Hindlimb muscle (tissue), 1 donor: ENCODE data around the gene MEIOSIN. TPM values are rescaled to one million over a fixed set of nuclear protein-coding genes. Genes with fewer than 3 reads are reported as not detected.
"Not testable (repeated sequence)": the region's sequence is repeated elsewhere in the genome, so short reads cannot be mapped to it uniquely, and the experiment has no call there.

ENCODE experiments used
- DNase-seq: peaks from one replicate; pipeline ENCODE4 v3.0.0-alpha.2; 2013
- polyA plus RNA-seq: library from polyadenylated mRNA; unstranded; fragments of 120-200 nt; gene quantifications from one replicate; pipeline ENCODE4 v1.2.1, GENCODE V29; 2013; ENCODE audit not compliant: insufficient read length

The MEIOSIN gene
- polyA plus RNA-seq, 1 donor: not detected

DNA sequence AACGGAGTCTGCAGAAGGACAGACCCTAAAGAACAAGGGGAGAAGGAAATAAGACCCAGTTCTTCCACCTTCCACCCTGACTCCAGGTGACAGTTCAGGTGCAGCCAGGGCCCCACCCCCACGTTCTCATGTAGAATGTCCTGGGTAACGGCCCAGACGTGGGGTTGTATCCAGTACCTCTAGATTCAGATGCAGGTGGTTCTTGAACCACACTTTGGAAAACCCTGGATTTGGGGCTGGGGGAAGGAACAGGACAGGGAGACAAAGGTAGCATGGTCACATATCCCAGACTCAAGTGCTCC is 46.9 kb downstream of the MEIOSIN start:
- DNase-seq: no peak

DNA sequence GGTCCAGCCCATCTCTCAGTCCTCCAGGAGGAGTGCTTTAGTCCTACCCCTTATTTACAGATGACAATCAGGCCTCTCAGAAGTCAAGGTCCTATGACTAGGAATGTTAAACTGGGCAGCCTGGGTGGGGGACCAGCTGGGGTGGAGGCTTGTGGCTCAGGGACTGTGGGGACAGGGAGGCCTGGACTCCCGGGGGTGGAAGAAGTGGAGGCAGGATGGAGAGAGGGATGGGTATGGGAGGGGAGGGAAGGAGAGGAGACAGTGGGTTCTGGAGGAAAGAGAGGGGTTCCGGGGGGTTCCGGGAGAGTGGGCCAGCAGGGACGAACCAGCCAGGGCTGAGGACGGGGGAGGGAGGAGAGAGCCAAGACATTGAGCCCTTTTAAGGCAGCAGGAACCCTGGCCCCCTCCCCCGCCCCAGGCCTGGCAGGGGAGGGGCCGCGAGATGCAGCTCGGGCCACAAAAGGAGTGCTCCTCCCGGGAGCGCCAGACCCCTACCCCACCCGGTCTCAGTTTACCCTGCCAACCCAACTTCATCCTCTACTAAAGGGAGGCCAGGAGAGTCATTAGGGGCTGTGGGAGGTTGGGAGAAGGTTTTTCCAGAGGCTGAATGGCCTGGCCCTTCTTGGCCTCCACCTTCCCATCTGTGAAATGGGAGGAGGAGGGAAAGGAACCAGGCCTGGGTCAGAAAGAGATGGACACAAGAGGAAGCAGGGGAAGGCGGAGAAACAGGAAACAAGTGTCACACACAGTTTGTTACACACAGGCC is 47.4 kb downstream of the MEIOSIN start:
- no peak for DNase-seq

DNA sequence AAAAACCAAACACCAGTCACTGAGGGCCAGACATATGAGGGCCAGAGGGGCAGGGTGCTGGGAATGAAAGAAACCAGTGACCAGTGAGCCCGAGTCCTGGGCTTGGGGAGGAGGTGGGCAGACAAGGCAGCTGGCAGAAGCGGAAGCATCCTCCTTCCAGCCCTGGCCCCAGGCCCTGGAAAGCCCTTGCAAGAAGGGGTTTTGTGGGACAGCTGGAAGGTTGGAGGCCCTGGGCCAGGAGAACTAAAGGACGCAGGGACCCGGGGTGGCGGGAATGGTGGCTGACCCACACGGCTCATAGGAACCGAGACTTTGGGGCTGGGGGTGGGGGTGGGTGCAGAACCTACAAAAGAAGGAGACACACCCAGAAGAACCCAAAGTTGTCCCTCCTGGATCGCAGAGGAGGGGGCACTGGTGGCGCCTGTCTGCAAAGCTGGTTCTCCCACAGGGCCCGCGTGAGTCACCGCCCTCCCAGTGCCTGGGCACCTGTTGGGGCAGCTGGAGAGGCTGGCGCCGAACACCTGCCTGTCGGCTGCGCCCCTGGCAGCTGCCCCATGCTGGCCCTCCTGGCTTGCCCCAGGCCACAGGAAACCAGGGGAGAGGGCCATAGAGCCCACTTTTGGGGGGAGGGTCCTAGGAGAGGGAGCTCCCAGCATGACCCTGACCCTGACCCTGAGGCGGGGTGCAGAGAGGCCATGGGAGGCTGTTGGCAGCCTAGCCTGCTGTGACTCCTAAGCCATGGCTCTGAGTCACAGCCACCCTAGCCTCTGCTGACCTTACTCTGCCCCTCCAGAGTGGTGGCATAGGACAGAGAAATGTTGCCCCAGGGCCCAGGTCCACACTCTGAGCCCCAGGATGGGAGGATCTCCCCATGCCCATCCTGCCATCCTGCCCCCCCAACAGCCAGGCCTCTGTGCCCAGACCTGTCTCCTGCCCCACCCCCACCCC is 48.2 kb downstream of the MEIOSIN start:
- DNase-seq: no peak

DNA sequence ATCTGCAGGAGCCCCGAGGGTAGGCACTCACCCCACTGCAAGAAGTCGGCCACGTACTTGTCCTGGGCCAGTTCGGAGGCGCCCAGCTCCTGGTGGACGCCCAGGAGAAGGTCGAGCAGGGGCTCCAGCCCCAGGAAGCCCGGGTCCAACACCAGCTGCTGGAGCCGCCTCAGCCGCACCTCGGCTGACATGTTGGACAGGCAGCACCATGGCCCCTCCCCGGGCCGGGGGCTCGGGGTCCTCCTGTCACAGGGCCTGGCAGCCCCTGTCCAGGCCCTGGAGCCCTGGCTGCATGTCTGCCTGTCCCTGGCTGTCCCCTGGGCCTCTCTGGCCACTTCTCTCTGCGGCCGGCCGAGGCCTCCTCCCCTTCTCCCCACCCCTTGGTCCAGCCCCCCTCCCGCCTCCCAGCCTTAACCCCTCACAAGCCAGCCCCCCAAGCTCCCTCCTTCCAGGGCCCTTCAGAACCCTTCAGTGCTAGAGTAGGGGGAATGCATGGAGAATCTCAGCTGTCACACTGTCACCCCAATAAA is 49.0 kb downstream of the MEIOSIN start, which contains the start of gene DMPK:
DMPK (minus strand) TSS at position 329 of the 530 bp plus-strand sequence; CDS start at position 191, 138 bp downstream.
- DNase-seq: no peak

DNA sequence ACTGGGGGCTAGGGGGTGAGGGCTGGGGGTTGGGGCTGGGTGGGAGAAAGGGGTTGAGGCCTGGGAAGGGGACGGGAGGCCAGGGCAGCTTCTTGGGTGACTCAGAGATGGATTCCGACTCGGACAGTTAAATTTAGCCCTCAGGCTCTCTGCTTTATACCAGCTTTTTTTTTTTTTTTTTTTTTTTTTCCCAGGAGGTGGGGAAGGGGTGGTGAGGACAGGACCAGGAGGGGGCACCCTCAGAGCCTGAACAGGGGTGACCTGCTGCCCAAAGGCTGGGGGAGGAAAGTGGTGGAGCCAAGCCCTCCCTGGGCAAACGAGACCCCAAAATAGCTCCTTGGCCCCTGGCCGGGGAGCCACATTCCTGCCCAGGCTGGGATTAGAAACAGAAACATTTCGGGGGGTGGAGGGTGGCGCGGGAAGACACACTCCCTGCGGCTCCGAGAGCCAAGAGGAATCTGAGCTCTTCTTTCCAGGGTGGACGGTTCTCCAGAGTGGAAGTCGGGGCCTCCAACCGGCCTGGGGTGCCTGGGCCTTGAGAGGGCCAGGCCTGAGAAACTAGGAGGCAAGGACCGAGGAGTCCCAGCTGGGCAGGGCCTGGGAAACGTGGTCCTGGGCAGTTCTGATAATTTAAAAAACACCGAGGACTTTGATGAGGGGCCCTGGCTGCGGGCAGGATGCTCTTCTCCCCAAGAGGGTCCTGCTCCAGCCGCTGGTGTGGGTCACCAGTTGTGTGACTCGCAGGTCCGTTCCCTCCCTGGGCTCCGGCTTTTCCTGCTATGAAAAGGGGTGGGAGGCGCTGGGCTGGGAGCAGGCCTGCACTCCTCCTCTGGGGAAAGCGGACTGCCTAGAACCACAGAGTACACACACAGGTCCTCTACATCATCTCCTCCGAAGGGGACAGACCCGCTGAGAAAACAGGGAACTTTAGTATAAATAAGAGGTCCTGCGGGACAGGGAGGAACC is 49.9 kb downstream of the MEIOSIN start:
- no peak for DNase-seq

DNA sequence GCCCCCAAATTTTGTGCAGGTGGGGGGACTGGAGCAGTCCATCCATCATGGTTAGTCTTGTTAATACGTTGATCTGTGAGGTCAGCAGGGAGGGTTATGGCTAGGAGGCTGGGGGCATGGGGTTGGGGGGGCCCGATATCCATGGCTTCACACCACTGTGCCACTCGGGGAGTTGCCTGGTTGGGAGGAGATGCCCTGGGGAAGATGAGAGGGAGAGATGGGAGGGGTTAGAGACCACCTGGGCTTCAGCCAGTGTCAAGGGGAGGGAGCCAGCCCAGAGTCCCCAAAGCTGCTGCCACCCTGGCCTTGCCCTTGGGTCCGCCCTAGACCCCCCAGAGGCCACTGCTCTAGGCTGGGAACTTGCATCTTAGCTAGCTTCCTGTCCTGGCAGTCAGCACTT is 50.9 kb downstream of the MEIOSIN start:
- DNase-seq: no peak

DNA sequence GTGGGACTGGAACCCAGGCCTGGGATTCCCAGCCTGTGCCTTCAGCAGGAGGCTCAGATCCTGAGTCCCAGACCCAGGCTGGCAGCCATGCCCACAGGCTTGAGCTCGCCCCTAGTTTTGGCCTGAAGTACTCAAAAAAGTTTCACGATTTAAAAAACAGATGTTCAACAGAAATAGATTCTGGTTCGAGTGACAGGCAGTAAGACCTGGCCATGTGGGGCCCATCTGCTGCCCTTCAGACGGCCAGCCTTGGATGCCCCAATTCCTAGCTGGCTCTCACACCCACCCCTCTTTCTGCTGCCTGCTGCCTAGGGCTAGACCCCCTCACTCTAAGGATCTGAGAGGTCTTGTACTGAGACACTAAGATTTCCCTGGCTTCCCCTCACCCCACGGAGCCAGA is 51.9 kb downstream of the MEIOSIN start:
- no peak for DNase-seq

DNA sequence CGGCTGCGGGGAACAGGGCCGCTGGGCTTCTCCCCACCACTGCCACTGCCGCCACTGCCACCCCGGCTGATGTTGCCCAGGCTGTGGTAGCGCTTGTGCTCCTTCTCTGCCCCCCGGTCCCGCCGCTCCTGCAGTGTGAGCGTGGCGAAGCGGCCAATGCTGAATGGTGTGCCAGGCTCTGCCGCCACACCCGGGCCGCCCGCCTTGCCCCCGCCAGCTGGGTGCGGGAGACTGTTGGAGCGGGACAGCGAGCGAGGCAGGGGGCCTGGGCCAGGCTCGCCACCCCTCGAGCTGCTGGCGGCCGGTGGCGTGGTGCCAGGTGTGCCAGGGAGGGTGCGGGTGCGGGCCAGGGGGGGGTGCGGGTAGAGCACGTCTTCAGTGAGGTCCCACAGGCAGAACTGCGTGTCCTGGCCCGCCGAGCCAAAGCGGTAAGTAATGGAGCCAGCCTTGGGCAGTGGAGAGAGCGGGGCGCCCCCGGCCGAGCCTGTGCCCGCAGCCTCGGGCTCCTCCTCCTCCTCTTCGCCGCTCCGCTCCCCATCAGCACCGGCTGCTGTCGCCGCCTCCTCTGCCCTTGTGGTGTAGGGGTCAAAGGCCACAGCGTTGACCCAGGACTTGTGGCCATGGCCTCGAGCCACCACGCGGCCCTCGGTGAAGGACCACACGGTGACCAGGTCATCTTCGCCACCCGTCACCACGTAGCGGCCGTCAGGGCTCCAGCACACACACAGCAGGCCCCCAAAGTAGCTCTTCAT is 52.7 kb downstream of the MEIOSIN start:
- no peak for DNase-seq

DNA sequence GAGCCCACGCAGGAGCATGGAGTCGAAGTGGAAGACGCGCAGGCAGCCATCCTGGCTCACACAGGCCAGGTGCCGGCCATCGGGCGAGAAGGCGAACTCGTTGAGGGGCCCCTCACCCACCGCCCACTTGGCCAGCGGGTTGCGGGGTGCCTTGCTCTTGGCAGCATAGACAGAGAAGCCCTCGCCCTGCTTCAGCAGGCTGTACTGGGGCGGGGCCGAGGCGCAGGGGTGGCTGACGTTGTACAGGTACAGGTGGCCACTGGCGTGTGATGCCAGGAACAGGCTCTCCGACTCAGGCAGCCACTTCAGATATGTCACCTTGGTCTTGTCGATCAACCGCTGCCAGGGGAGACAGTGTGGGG is 53.3 kb downstream of the MEIOSIN start:
- no peak for DNase-seq

DNA sequence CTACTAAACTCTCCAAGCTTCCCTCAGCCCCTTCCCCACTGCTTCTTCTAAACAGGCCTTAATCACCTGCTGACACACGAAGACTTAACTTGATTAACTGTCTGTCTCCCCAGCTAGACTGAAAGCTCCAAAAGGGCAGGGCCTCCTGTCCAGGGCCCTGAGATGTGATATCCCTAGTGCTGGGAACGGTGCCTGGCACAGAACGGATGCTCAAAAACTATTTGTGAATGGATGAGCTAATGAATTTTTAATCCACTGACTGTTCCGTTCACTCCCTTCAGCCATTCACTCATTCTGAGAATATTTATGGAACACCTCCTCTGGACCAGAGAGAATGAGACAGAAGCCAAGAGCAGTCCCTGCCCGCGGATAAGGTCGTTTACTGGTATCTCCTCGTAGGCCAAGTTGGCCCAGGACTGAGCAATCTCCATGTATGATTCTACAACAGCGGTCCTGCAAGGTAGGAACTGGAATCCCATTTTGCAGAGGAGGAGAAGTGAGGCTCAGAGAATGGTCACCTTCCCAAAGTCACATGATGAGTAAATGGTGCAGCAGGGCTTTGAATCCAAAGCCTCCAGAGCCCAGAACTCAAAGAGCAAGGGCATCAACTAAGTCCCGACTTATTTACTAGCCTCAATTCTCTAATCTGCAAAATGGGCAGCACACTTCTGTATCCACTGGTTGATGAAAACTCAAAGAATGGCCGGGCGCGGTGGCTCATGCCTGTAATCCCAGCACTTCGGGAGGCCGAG is 56.0 kb downstream of the MEIOSIN start:
- DNase-seq: no peak

DNA sequence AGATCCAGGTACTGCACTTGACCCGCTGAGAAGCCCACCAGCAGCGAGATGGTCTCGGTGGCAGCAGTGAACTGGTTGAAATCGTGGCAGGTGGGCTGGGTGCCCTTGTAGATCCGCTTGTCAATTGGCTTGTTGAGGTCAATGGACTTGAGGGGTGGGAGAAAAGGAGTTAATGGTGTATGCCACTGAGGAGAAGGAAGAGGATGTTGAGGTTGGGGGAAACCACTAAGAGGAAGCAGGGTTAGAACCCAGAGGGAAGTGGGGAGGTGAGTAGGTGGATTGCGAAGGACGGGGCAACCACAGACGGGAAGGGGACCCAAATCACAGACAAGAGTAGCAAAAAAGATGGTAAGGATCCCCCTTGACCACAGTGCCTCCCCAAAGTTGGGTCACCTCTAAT is 57.7 kb downstream of the MEIOSIN start:
- no peak for DNase-seq

DNA sequence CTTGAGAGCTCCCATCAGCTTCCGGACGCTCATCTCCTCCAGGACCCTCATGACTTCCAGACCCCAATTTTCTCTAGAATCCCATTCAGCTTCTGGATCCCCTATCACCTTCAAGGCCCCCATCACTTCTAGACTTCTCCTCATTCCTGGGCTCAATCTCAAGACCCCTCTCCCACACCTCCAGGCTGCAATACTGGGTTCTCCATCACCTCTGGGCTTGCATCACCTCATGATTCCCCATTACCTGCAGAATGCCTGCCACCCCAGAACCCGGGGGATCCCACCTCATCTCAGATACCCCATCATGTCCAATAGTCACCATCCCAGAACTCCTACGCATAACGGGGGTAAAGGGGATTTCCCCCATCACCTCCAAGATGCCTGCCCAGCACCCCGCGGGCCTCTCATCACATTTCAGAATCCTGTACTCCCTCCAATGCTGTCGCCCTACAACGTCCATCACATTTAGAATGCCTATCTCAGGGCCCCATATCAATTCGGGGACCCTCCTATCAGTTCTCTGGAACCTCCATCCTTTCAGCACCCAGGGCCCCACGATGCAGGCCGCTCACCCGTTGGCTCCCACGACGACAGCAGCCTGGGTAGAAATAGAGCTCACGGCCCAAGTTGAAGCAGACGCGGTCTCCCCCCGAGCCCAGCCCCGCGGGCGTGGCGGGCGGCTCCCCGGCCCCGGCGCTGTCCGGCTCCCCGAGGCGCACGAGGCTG is 58.7 kb downstream of the MEIOSIN start:
- DNase-seq: no peak

DNA sequence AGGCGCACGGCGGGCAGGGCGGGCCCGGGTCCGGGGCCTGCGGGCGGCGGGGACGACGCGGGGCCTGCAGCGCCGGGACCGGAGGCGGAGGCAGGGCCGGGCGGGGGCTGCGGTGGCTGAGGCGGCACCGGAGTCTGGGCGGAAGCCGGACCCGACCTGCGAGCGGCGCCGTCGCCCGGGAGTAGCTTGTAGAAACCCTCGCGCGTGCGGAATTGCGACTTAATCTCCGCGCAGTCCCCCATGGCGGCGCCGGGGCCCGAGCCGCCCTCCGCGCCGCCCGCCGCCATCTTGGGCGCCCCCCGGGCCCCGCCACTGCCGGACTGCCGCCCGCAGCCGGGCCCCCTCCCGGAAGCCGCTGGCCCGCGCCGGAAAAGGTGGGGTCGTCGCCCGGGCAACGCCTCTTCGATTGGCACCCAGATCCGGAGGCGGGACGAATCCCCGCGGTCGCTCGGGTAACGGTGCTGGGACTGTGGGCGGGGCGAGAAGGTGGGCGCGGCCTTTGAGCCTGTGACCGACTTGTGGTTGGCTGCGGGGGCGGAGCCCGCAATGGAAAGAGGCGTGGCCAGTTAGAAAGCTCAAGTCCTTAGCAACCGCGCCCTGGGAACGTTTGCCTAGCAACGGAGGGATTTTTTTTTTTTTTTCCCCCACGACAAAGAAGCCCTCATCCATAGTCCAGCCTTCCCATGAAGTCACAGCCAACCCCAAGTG is 59.4 kb downstream of the MEIOSIN start, which contains the start of gene DMWD:
DMWD (minus strand) TSS at position 376 of the 708 bp plus-strand sequence; CDS start at position 287, 89 bp downstream.
- peak; percentile 99 for DNase-seq

DNA sequence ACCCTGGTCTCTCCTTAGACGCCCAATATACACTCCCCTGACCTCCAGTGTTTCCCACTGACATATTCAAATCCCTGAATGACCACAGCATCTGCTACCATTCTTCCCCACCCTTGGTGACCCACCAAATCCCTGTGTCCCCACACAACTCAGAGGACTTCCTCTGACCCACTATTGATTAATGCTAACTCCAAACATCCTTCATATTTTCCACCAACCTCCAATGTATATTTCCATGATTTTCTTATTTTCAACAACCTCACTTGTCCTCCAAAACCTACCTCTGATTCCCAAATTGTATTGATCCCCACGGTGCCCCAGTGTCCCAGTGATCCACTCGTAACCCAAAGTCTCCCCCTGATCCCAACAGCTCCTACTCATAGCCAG is 59.9 kb downstream of the MEIOSIN start:
- no peak for DNase-seq

DNA sequence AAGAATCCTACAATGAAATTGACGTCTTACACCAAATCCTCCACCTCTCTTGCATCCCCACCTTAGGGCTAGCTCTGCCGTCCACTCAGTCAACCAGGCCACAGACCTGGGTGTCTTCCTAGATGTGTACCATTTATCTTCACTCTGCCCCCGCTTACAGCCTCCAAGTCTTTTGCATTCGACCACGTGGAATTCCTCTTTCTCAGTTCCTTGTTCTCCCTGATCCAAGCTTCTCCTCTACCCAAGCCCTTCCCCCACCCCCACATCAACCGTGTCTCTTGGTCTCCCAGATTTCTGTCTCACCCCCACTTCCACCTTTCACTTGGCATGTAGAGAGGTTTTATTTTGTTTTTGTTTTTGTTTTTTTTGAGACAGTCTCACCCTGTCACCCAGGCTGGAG is 60.6 kb downstream of the MEIOSIN start:
- DNase-seq: no peak

DNA sequence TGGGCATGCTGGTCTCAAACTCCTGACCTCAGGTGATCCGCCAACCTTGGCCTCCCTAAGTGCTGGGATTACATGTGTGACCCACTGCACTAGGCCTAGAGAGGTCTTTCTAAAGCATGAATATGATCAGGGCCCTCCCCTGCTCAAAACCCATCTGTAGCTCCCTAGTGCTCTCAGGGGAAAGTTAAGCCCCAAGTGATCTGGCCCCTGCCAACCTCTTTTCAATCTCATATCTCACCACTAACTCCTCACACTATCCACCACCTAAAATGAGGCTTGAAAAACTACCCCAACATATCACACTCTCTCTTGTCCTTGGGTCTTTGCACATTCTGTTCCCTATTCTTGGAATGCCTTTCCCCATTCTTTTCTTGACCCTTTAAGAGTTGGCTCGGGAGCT is 61.4 kb downstream of the MEIOSIN start:
- DNase-seq: no peak

DNA sequence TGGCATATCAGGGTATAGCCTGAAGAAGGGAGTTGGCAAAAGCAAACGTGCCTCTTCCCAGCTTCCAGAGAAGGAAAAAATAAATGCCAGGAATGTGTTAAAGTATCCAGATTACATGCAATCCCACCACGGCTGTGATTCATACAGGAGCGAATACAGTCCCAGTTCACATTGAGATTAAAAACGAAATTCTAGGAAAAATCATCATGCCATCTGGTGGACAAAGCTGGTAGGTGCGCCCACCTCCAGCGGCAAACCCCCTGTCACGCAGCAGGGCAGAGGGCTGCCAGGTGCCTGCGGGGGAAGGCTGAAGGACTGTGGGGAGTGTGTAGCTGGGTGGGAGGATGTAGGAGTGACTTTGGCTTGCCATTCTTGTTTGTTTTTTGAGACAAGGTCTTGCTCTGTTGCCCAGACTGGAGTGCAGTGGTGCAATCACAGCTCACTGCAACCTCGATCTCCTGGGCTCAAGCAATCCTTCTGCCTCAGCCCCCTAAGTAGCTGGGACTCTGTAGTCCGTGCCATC is 65.8 kb downstream of the MEIOSIN start:
- DNase-seq: peak; percentile 69

DNA sequence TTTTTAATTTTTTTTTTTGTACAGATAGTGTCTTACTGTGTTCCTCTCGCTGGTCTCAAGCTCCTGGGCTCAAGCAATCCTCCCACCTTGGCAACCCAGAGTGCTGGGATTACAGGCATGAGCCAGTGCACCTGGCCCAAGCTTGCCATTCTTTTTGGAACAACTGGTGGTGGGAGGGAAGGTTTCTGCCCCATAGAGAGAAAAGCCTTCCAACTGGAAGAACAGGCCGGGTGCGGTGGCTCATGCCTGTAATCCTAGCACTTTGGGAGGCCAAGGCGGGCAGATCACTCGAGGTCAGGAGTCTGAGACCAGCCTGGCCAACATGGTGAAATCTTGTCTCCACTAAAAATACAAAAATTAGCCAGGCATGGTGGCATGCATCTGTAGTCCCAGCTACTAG is 66.3 kb downstream of the MEIOSIN start:
- not testable (repeated sequence) for DNase-seq

DNA sequence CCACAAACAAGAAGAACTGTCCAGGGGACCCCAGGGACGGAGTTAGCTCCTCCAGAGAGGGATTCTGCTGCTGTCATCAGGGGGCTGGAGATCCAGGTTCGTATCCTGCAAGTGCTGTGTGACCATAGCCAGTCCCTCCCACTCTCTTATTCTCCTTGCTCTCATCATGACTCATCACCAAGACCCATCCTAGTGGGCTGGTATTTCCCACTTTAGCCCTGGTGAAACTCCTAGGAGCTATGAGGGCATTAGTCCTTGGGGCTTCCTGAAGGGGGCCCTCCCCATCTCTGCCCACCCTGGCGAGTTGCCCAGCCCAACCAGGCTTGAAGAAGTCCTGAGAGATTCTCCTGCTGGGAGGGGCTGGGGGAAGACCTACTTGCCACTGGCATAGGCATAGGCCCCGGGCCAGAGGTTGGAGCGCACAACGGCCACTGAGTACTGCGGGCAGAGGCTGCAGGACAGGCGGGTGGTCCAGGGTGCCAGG is 66.9 kb downstream of the MEIOSIN start:
- no peak for DNase-seq
